Activated B cell treated with CpG ODN at 0.5 μM for 24 hours (primary cell): Measurements from ENCODE around the gene CPM. TPM values are rescaled to one million over a fixed set of nuclear protein-coding genes. Genes with fewer than 3 reads are reported as not detected.

Experiments
- ATAC-seq: fragments of 200-7000 bp; cut with Tn5 transposase; one replicate; pipeline ENCODE4 v1.10.0; 2021; ENCODE audit warnings: low read depth, mild to moderate bottlenecking, moderate library complexity
- CTCF ChIA-PET: fragments of 350-600 bp; sonication (Branson Sonifier 250); formaldehyde crosslinking; loops from one replicate; lab custom pipeline; 2021; ENCODE audit warnings: antibody characterized with exemption; lab: Charles Lee
- POLR2A ChIA-PET: fragments of 350-600 bp; sonication (Branson Sonifier 250); formaldehyde crosslinking; loops from one replicate; lab custom pipeline; 2021; ENCODE audit warnings: antibody characterized with exemption; lab: Charles Lee
- DNase-seq: peaks from one replicate; pipeline ENCODE4 v3.0.0; 2022
- H3K27ac Mint-ChIP-seq: one replicate; pipeline ENCODE4 v1.8.0; 2020; ENCODE audit warnings: mixed read lengths
- H3K27me3 Mint-ChIP-seq: one replicate; pipeline ENCODE4 v1.8.0; 2021; ENCODE audit warnings: mixed read lengths
- H3K36me3 Mint-ChIP-seq: one replicate; pipeline ENCODE4 v1.8.0; 2021; ENCODE audit warnings: low read depth, mixed read lengths
- H3K4me1 Mint-ChIP-seq: one replicate; pipeline ENCODE4 v1.8.0; 2021; ENCODE audit warnings: mixed read lengths
- H3K4me3 Mint-ChIP-seq: one replicate; pipeline ENCODE4 v1.8.0; 2020; ENCODE audit warnings: mild to moderate bottlenecking, mixed read lengths
- H3K9me3 Mint-ChIP-seq: one replicate; pipeline ENCODE4 v1.8.0; 2020; ENCODE audit warnings: mixed read lengths
- CTCF ChIP-seq: fragments of 200-600 bp; IDR thresholded peaks from one replicate; pipeline ENCODE4 v1.8.0; 2022; ENCODE audit warnings: antibody characterized with exemption, mild to moderate bottlenecking
- intact Hi-C: fragments of 100-400 bp; cut with micrococcal nuclease; formaldehyde crosslinking; loops from one replicate; pipeline ENCODE4 v1.15.1; 2024
- total RNA-seq: library from RNA; stranded (reverse); gene quantifications from 2 replicates; pipeline ENCODE4 v1.2.3, GENCODE V29; 2022

CPM gene
- total RNA-seq, 1 donor from 2014 or later, result 10.1 TPM

GRCh38 chr12:68977909-68978610 lies 45.1 kb upstream of the CPM start:
- Mint-ChIP-seq H3K27ac (no peak overlapping the region), H3K4me1 (peaks cover 6% of the 10 kb centered on the region), H3K4me3 (no peak overlapping the region), H3K27me3 (no peaks in the 10 kb centered on the region), H3K9me3 (peaks cover 8% of the 10 kb centered on the region), H3K36me3 (no peaks in the 10 kb centered on the region)
- no peak for ATAC-seq
- no peak for TF ChIP-seq CTCF
- CTCF ChIA-PET, result no interaction called here
- DNase-seq, result no peak
- POLR2A ChIA-PET, result no interaction called here
- intact Hi-C loops, result no loop called here

DNA sequence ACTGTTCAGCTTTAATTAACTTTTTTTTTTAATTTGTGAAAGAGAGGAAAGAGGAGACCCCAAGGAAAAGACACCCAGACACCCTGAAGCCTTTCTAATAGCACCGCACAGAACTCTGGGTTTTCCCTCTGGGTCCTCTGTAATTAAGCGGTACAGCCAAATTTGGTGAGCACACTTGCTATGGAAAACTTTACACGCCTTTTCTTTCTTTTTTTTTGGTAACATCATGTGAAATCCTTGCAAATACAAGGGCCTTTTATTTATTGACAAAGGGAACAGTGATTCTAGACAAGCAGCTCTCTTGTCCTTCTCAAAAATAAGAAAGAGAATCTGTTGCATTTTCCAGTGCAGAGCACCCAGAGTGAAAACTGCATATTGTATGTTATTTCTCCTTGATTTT lies 44.4 kb upstream of the CPM start:
- no peak for TF ChIP-seq CTCF
- CTCF ChIA-PET, result no interaction called here
- POLR2A ChIA-PET, result no interaction called here
- Mint-ChIP-seq H3K4me3 (no peak overlapping the region), H3K27me3 (no peaks in the 10 kb centered on the region), H3K27ac (no peak overlapping the region), H3K4me1 (peaks cover 6% of the 10 kb centered on the region), H3K9me3 (peaks cover 2% of the 10 kb centered on the region), H3K36me3 (no peaks in the 10 kb centered on the region)
- no peak for DNase-seq
- no peak for ATAC-seq
- intact Hi-C loops, result no loop called here

GRCh38 chr12:68976395-68976841 lies 43.4 kb upstream of the CPM start:
- Mint-ChIP-seq H3K4me3 (no peak overlapping the region), H3K27me3 (no peaks in the 10 kb centered on the region), H3K4me1 (peaks cover 7% of the 10 kb centered on the region), H3K36me3 (no peaks in the 10 kb centered on the region), H3K9me3 (peaks cover 2% of the 10 kb centered on the region), H3K27ac (no peak overlapping the region)
- intact Hi-C loops, result no loop called here
- CTCF ChIA-PET, result no interaction called here
- TF ChIP-seq CTCF, result no peak
- no peak for DNase-seq
- POLR2A ChIA-PET, result no interaction called here
- no peak for ATAC-seq

GRCh38 chr12:68975811-68976210 lies 42.8 kb upstream of the CPM start:
- no peak overlapping the region for H3K27ac Mint-ChIP-seq
- no peaks in the 10 kb centered on the region for H3K36me3 Mint-ChIP-seq
- peaks cover 7% of the 10 kb centered on the region for H3K4me1 Mint-ChIP-seq
- CTCF ChIA-PET, result no interaction called here
- POLR2A ChIA-PET, result no interaction called here
- ATAC-seq (no peak), DNase-seq (no peak)
- TF ChIP-seq CTCF, result no peak
- peaks cover 2% of the 10 kb centered on the region for H3K9me3 Mint-ChIP-seq
- no peaks in the 10 kb centered on the region for H3K27me3 Mint-ChIP-seq
- no peak overlapping the region for H3K4me3 Mint-ChIP-seq
- intact Hi-C loops, result no loop called here

GRCh38 chr12:68972595-68972994 lies 39.6 kb upstream of the CPM start:
- H3K9me3 Mint-ChIP-seq, result no peaks in the 10 kb centered on the region
- ChIA-PET POLR2A (no interaction called here), CTCF (no interaction called here)
- TF ChIP-seq CTCF, result no peak
- no peak for ATAC-seq
- H3K27ac Mint-ChIP-seq, result no peak overlapping the region
- DNase-seq, result no peak
- H3K36me3 Mint-ChIP-seq, result no peaks in the 10 kb centered on the region
- no peak overlapping the region for H3K4me3 Mint-ChIP-seq
- H3K27me3 Mint-ChIP-seq, result no peaks in the 10 kb centered on the region
- peaks cover 2% of the 10 kb centered on the region for H3K4me1 Mint-ChIP-seq
- intact Hi-C loops, result no loop called here
